Vagina (tissue), 2 donors: ENCODE data around the gene STK16. TPM values are rescaled to one million over a fixed set of nuclear protein-coding genes. Genes with fewer than 3 reads are reported as not detected.

Experiments used
- DNase-seq, 2 donors: peaks; one replicate each; pipeline ENCODE4 v3.0.0-alpha.2; 2017; ENCODE audit errors: extremely low spot score in 2 of 2
- H3K27ac ChIP-seq: fragments of 200-600 bp; sonication (generic); one replicate; pipeline ENCODE4 v1.5.1; 2019
- H3K27me3 ChIP-seq: fragments of 200-600 bp; sonication (generic); one replicate; pipeline ENCODE4 v1.5.1; 2019
- H3K36me3 ChIP-seq, 2 donors: fragments of 200-600 bp; sonication (generic); one replicate each; pipeline ENCODE4 v1.5.1; 2017 to 2019
- H3K4me1 ChIP-seq: fragments of 200-600 bp; sonication (generic); one replicate; pipeline ENCODE4 v1.5.1; 2019
- H3K4me3 ChIP-seq, 2 donors: fragments of 200-600 bp; sonication (generic); 1 replicate in 1 of 2; 2 replicates in 1 of 2; pipeline ENCODE4 v1.5.1; 2016 to 2019
- H3K9me3 ChIP-seq: fragments of 200-600 bp; sonication (generic); one replicate; pipeline ENCODE4 v1.5.1; 2019
- CTCF ChIP-seq, 3 experiments: fragments of 450-650 bp in 2 of 3; fragments of 200-600 bp in 1 of 3; sonication (generic) in 1 of 3; IDR thresholded peaks; one replicate each; pipeline ENCODE4 v1.5.1; 2017 to 2019; ENCODE audit warnings: antibody characterized with exemption in 3 of 3, mild to moderate bottlenecking in 2 of 3, moderate library complexity in 2 of 3
- POLR2A ChIP-seq, 2 donors: fragments of 450-650 bp; IDR thresholded peaks; one replicate each; pipeline ENCODE4 v1.6.1; 2017; ENCODE audit warnings: antibody characterized with exemption in 2 of 2, mild to moderate bottlenecking in 2 of 2, moderate library complexity in 2 of 2
- POLR2AphosphoS5 ChIP-seq, 2 donors: sonication (generic); formaldehyde crosslinking; IDR thresholded peaks; one replicate each; pipeline ENCODE4 v1.9.0; 2017; ENCODE audit warnings: antibody characterized with exemption in 2 of 2, mild to moderate bottlenecking in 2 of 2, low read depth in 1 of 2; ENCODE audit not compliant: insufficient read depth in 1 of 2
- intact Hi-C: fragments of 100-400 bp; cut with DNase I; formaldehyde crosslinking; loops from one replicate; pipeline ENCODE4 v1.15.1; 2023
- total RNA-seq: library from RNA; depleted of rRNA; stranded (reverse); fragments of >200 nt; gene quantifications from one replicate; pipeline ENCODE4 v1.2.3, GENCODE V29; 2016

Gene STK16
- total RNA-seq, 1 donor from 2014 or later: 12.8 TPM

DNA sequence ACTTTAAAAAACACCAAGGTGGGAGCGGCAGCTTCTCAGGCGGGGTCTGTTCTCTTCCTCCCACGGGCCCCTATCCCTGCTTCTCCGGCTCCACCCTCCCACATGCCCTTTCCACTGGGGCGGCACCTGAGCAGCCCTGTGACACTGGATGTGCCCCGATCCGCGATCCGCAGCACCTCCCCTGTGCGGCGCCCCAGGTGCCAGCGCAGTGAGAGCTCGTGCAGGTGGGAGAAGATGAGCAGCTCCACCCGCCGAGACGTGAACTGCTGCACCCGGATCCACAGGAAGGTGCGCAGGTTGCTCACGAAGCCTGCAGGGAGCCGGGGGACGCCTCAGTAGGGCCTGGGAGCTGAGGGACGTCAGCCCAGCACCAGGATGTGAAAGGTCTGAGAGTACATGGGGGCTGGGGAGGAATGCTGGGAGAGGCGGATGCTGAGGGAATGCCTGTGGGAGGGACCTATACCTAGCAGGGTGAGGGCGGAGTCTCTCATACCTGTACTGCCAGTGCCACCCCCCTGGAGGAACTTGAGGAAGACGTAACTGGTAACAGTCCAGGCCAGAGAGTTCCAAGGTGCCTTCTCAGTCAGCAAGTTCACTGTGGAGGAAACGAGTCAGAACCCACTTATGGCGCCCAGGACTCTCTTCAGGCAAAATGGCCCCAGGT, 29.3 kb upstream of the STK16 start:
- no peaks in the 10 kb centered on the region for H3K9me3 ChIP-seq

DNA sequence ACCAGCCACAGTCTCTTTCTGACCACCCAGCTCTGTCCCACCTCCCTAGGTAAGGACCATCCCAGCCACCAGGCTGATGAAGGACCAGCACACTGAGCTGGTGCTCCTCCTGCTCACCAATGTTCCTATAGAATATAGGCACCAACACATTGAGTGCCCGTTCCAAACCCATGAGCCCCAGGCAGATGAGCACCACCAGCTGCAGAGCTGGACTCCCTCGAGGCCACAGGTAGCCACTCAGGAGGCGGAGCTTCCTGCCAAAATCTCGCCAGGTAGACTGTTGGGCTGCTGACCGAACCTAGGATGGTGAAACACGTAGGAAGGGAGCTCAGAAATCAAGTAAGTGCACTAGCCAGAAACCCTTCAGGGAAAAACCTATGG, 28.8 kb upstream of the STK16 start:
- H3K4me3 ChIP-seq: no peak overlapping the region
- DNase-seq: no peak
- peaks cover 40% of the 10 kb centered on the region for H3K4me1 ChIP-seq
- no peak for TF ChIP-seq CTCF (IDR thresholded peaks at IDR 0.05)
- TF ChIP-seq POLR2A (IDR thresholded peaks at IDR 0.05): no peak
- TF ChIP-seq POLR2AphosphoS5 (IDR thresholded peaks at IDR 0.05; ENCODE audit: insufficient read depth in 1 of 2, low read depth in 1 of 2): no peak
- H3K27ac ChIP-seq: no peak overlapping the region
- intact Hi-C loops: no loop called here
- H3K36me3 ChIP-seq: peaks cover 0 to 60% of the 10 kb centered on the region in 2 donors
- no peaks in the 10 kb centered on the region for H3K9me3 ChIP-seq
- no peaks in the 10 kb centered on the region for H3K27me3 ChIP-seq

More for the DNA sequence above, 29.3 kb upstream of the STK16 start:
- no peak for DNase-seq
- Histone ChIP-seq H3K27ac (no peak overlapping the region), H3K4me3 (no peak overlapping the region), H3K4me1 (peaks cover 40% of the 10 kb centered on the region), H3K27me3 (no peaks in the 10 kb centered on the region), H3K36me3 (peaks cover 0 to 55% of the 10 kb centered on the region in 2 donors)
- intact Hi-C loops: no loop called here
- TF ChIP-seq CTCF (IDR thresholded peaks at IDR 0.05) (no peak), POLR2A (IDR thresholded peaks at IDR 0.05) (no peak), POLR2AphosphoS5 (IDR thresholded peaks at IDR 0.05; ENCODE audit: insufficient read depth in 1 of 2, low read depth in 1 of 2) (no peak)

DNA sequence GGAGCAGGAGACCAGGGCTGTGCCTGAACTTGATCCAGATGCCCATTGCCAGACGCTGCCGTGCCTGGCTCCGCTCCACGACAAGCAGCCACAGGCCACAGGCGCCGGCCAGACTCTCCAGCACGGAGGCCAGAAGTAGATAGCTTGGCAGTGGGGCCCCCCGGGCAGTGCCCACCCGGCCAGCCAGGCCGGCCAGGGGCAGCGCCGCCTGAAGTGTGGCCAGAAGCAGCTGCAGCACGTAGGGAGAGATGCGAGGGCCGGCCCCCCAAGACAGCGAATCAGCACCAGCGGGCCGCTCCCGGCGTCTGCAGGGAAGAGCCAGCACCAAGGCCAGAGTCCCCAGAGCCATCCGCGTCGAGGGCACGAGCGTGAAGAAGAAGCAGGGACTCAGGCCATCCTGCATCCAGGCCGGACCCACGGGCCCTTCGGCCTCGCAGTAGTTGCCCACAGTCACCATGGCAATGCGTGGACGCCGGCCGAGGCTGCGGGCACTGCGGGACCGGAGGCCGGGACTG, 27.0 kb upstream of the STK16 start:
- Histone ChIP-seq H3K9me3 (no peaks in the 10 kb centered on the region), H3K4me1 (peaks cover 40% of the 10 kb centered on the region), H3K27ac (peak overlapping the region; percentile 84), H3K27me3 (no peaks in the 10 kb centered on the region), H3K36me3 (peaks cover 0 to 67% of the 10 kb centered on the region in 2 donors), H3K4me3 (peak overlapping the region; percentile 45 to 60)
- DNase-seq: no peak
- TF ChIP-seq POLR2A (IDR thresholded peaks at IDR 0.05) (no peak), POLR2AphosphoS5 (IDR thresholded peaks at IDR 0.05; ENCODE audit: insufficient read depth in 1 of 2, low read depth in 1 of 2) (no peak), CTCF (IDR thresholded peaks at IDR 0.05) (no peak)
- intact Hi-C loops: loop anchor here (2.0 kb wide), 1 partner anchor 41 kb away; the partner anchor contains the start of gene CNPPD1

GRCh38 chr2:219218732-219219701, 26.3 kb upstream of the STK16 start, which contains the start of gene ABCB6:
ABCB6 (minus strand) TSS chr2:219218958; CDS start chr2:219218673, 285 bp downstream.
- Histone ChIP-seq H3K4me3 (peak within 1 kb of the TSS; percentile 45 to 60), H3K36me3 (peaks cover 0 to 67% of the 10 kb centered on the region in 2 donors), H3K9me3 (no peaks in the 10 kb centered on the region), H3K27ac (peak within 1 kb of the TSS; percentile 84), H3K27me3 (no peaks in the 10 kb centered on the region), H3K4me1 (peaks cover 40% of the 10 kb centered on the region)
- intact Hi-C loops: loop anchor here (2.0 kb wide), 1 partner anchor 42 kb away; the partner anchor contains the start of gene CNPPD1
- DNase-seq: peak in 1 of 2 donors; percentile 97
- TF ChIP-seq POLR2A (IDR thresholded peaks at IDR 0.05): peak in 1 of 2 donors; percentile 53
- no peak for TF ChIP-seq CTCF (IDR thresholded peaks at IDR 0.05)
- peak; percentile 76 to 90 for TF ChIP-seq POLR2AphosphoS5 (IDR thresholded peaks at IDR 0.05; ENCODE audit: insufficient read depth in 1 of 2, low read depth in 1 of 2)
